HG03175 (cell line): ENCODE measurements around the gene LPGAT1.
"Not testable (repeated sequence)": the region's sequence is repeated elsewhere in the genome, so short reads cannot be mapped to it uniquely, and the experiment has no call there.

Experiments used
- ATAC-seq: cut with Tn5 transposase; IDR thresholded peaks from one replicate; pipeline ENCODE4 v1.9.1; 2021; ENCODE audit warnings: mild to moderate bottlenecking, moderate library complexity; ENCODE audit not compliant: unreplicated experiment

Gene LPGAT1, protein sequence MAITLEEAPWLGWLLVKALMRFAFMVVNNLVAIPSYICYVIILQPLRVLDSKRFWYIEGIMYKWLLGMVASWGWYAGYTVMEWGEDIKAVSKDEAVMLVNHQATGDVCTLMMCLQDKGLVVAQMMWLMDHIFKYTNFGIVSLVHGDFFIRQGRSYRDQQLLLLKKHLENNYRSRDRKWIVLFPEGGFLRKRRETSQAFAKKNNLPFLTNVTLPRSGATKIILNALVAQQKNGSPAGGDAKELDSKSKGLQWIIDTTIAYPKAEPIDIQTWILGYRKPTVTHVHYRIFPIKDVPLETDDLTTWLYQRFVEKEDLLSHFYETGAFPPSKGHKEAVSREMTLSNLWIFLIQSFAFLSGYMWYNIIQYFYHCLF

GRCh38 chr1:211830328-211831142 lies at the start of gene LPGAT1:
TSS of gene LPGAT1 (minus strand) at chr1:211830763. CDS start at chr1:211829296, 1,467 bp downstream.
- peak; percentile 74 for ATAC-seq

DNA sequence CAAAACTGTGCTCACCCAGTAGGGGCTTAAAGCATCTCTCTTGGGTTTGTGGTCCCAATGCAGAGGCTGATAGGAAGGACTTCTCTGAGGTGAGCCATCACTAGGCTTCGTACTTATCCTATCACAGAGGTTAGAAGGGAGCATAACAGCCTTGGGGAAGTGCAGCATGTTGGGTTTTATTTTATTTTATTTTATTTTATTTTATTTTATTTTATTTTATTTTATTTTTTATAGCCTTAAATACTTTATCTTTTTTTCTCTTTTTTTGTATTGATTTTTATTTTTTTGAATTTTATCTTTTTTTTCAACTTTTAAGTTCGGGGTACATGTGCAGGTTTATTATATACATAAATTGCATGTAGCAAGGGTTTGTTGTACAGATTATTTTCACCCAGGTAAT lies 48.9 kb upstream of the LPGAT1 start:
- no peak for ATAC-seq

GRCh38 chr1:211876851-211877590 lies 46.5 kb upstream of the LPGAT1 start:
- ATAC-seq = no peak

- no peak for ATAC-seq
Measured at GRCh38 chr1:211875541-211875940, 45.0 kb upstream of the LPGAT1 start.

- no peak for ATAC-seq
Measured at GRCh38 chr1:211874521-211875347, 44.2 kb upstream of the LPGAT1 start.

- ATAC-seq = not testable (repeated sequence)
Measured at GRCh38 chr1:211873731-211874130, 43.2 kb upstream of the LPGAT1 start.

- no peak for ATAC-seq
Measured at GRCh38 chr1:211870156-211870555, 39.6 kb upstream of the LPGAT1 start.

DNA sequence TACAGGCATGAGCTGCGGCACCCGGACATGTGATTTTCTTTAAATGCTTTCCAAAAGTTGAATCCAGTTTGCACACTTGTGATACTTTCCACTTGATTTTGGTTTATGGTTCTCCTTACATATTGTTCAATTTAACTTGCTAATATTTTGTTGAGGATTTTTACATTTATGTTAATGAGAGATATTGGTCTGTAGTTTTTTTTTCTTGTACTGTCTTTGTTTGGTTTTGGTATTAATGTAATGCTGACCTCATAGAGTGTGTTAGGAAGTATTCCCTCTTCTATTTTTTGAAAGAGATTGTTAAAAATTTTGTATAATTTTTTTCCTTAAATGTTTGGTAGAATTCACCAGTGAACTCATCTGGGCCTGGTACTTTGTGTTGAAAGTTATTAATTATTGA lies 34.6 kb upstream of the LPGAT1 start:
- no peak for ATAC-seq

DNA sequence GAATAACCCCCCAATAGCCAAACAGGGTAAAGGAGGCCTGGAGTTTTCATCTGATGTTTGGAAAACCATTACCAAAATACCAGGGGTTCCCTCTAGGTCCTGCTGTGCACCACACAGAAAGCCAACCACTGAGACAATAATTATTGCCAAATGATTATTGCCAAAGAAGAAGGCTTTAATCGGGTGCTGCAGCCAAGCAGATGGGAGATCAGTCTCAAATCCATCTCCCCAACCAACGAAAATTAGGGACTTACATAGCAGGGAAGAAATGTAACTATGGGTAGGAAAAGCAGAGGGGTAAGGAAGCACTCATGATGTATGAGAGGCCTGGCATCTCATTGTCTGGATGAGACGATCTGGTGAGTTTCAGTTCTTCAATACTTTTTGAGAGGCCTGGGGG lies 28.8 kb upstream of the LPGAT1 start:
- ATAC-seq = no peak

- no peak for ATAC-seq
Measured at GRCh38 chr1:211851174-211851573, 20.6 kb upstream of the LPGAT1 start.

GRCh38 chr1:211843507-211844298 lies 13.1 kb upstream of the LPGAT1 start:
- ATAC-seq = no peak

DNA sequence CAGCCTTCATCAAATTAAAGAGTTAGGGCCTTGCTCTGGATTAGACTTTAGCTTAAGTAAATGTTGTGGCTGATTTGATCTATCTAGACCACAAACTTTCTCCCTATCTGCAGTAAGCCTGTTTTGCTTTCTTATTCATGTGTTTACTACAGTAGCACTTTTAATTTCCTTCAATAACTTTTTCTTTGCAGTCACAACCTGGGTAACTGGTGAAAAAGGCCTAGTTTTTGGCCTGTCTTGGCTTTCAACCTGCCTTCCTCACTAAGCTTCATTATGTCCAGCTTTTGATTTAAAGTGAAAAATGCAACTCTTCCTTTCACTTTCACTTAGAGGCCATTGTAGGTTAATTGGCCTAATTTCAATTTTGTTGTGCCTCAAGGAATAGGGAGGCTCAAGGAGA lies 12.5 kb upstream of the LPGAT1 start:
- no peak for ATAC-seq

- no peak for ATAC-seq
Measured at GRCh38 chr1:211842518-211842917, 12.0 kb upstream of the LPGAT1 start.

DNA sequence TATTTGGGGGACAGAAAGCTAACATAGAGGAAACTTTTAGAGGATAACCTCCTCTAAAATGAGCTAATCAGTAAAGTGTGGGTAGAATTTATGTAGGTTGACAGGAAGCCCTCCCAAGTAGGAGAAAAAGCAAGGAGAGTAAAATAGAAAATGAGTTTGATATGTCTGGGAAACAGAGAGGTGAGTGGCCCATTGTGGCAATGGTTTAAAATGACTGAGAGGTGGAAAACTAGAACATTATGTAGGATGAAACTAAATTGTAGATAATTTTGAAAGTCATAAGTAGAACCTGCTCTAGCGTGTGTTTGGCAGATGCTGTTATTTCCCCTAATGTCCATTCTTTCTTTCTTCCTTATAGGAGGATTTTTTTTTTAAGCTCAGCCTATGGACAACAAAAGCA lies 8.5 kb upstream of the LPGAT1 start:
- ATAC-seq = no peak

GRCh38 chr1:211833174-211833820 lies 2.7 kb upstream of the LPGAT1 start:
- ATAC-seq = no peak

GRCh38 chr1:211832661-211833060 lies 2.1 kb upstream of the LPGAT1 start:
- no peak for ATAC-seq

- no peak for ATAC-seq
Measured at GRCh38 chr1:211831558-211832323, 1.2 kb upstream of the LPGAT1 start.

- ATAC-seq = peak; percentile 30
Measured at GRCh38 chr1:211830055-211830327, 572 bp downstream of the LPGAT1 start.
